IgD-negative memory B cell (primary cell): ENCODE results near the gene SLC39A11. TPM values are rescaled to one million over a fixed set of nuclear protein-coding genes. Genes with fewer than 3 reads are reported as not detected.
A peak's percentile ranks its signal among the peaks of the same experiment; 100 is the strongest.
"Not testable (repeated sequence)": the region's sequence is repeated elsewhere in the genome, so short reads cannot be mapped to it uniquely, and the experiment has no call there.

Experiments used
- H3K27ac Mint-ChIP-seq, 3 donors: one replicate each; pipeline ENCODE4 v1.8.0; 2020 to 2022; ENCODE audit warnings: mild to moderate bottlenecking in 3 of 3, mixed read lengths in 3 of 3, moderate library complexity in 1 of 3
- H3K27me3 Mint-ChIP-seq: one replicate; pipeline ENCODE4 v1.8.0; 2021; ENCODE audit warnings: mixed read lengths
- H3K36me3 Mint-ChIP-seq: one replicate; pipeline ENCODE4 v1.8.0; 2020; ENCODE audit warnings: mild to moderate bottlenecking, mixed read lengths
- H3K4me1 Mint-ChIP-seq, 3 donors: one replicate each; pipeline ENCODE4 v1.8.0; 2020 to 2022; ENCODE audit warnings: mixed read lengths in 3 of 3, mild to moderate bottlenecking in 1 of 3
- H3K4me3 Mint-ChIP-seq, 4 donors: one replicate each; pipeline ENCODE4 v1.8.0; 2020 to 2022; ENCODE audit warnings: mild to moderate bottlenecking in 4 of 4, mixed read lengths in 4 of 4, moderate library complexity in 3 of 4
- H3K9me3 Mint-ChIP-seq, 3 donors: one replicate each; pipeline ENCODE4 v1.8.0; 2020 to 2021; ENCODE audit warnings: mixed read lengths in 3 of 3, mild to moderate bottlenecking in 1 of 3
- polyA plus RNA-seq: library from polyadenylated mRNA; unstranded; fragments of 300-500 nt; fragmentation: Illumina TruSeq; gene quantifications from one replicate; pipeline ENCODE4 v1.2.3, GENCODE V29; 2021

Gene SLC39A11
- polyA plus RNA-seq, 1 donor from 2014 or later, result 13.7 TPM

GRCh38 chr17:73005360-73005759, 87.1 kb downstream of the SLC39A11 start:
- Mint-ChIP-seq H3K36me3 (peaks cover 9% of the 10 kb centered on the region), H3K4me3 (peak overlapping the region in 1 of 4 donors; percentile 78), H3K27ac (peak overlapping the region in 1 of 3 donors; percentile 73), H3K27me3 (no peaks in the 10 kb centered on the region), H3K9me3 (peaks cover 0 to 4% (median 3%) of the 10 kb centered on the region in 3 donors), H3K4me1 (peaks cover 0 to 1% (median 0%) of the 10 kb centered on the region in 3 donors)

GRCh38 chr17:73003487-73003886, 89.0 kb downstream of the SLC39A11 start:
- H3K4me3 Mint-ChIP-seq, result no peak overlapping the region
- H3K36me3 Mint-ChIP-seq, result peaks cover 9% of the 10 kb centered on the region
- no peaks in the 10 kb centered on the region for H3K27me3 Mint-ChIP-seq
- peaks cover 0 to 4% (median 3%) of the 10 kb centered on the region in 3 donors for H3K9me3 Mint-ChIP-seq
- no peaks in the 10 kb centered on the region for H3K4me1 Mint-ChIP-seq
- H3K27ac Mint-ChIP-seq, result no peak overlapping the region

- Mint-ChIP-seq H3K4me1 (no peaks in the 10 kb centered on the region), H3K36me3 (peaks cover 14% of the 10 kb centered on the region), H3K4me3 (no peak overlapping the region), H3K27me3 (no peaks in the 10 kb centered on the region), H3K27ac (no peak overlapping the region), H3K9me3 (peaks cover 3 to 10% (median 3%) of the 10 kb centered on the region in 3 donors)
Observed at GRCh38 chr17:73000832-73001231, 91.7 kb downstream of the SLC39A11 start.

GRCh38 chr17:72999474-72999873, 93.0 kb downstream of the SLC39A11 start:
- not testable (repeated sequence) for H3K9me3 Mint-ChIP-seq, H3K27ac Mint-ChIP-seq, H3K4me1 Mint-ChIP-seq, H3K4me3 Mint-ChIP-seq, H3K27me3 Mint-ChIP-seq
- peaks cover 18% of the 10 kb centered on the region for H3K36me3 Mint-ChIP-seq

- peaks cover 0 to 3% (median 0%) of the 10 kb centered on the region in 3 donors for H3K4me1 Mint-ChIP-seq
- no peak overlapping the region for H3K27ac Mint-ChIP-seq
- H3K9me3 Mint-ChIP-seq, result peaks cover 7 to 10% (median 7%) of the 10 kb centered on the region in 3 donors
- no peaks in the 10 kb centered on the region for H3K27me3 Mint-ChIP-seq
- no peak overlapping the region for H3K4me3 Mint-ChIP-seq
- peaks cover 16% of the 10 kb centered on the region for H3K36me3 Mint-ChIP-seq
Observed at GRCh38 chr17:72998343-72998742, 94.1 kb downstream of the SLC39A11 start.

- no peak overlapping the region for H3K27ac Mint-ChIP-seq
- peaks cover 16% of the 10 kb centered on the region for H3K36me3 Mint-ChIP-seq
- H3K4me3 Mint-ChIP-seq, result no peak overlapping the region
- H3K27me3 Mint-ChIP-seq, result no peaks in the 10 kb centered on the region
- H3K9me3 Mint-ChIP-seq, result peaks cover 7 to 10% (median 7%) of the 10 kb centered on the region in 3 donors
- peaks cover 0 to 3% (median 0%) of the 10 kb centered on the region in 3 donors for H3K4me1 Mint-ChIP-seq
Observed at GRCh38 chr17:72997559-72997958, 94.9 kb downstream of the SLC39A11 start.

GRCh38 chr17:72996791-72997190, 95.7 kb downstream of the SLC39A11 start:
- Mint-ChIP-seq H3K4me1 (peaks cover 0 to 3% (median 0%) of the 10 kb centered on the region in 3 donors), H3K27me3 (no peaks in the 10 kb centered on the region), H3K27ac (no peak overlapping the region), H3K4me3 (no peak overlapping the region), H3K9me3 (peaks cover 7 to 10% (median 7%) of the 10 kb centered on the region in 3 donors), H3K36me3 (peaks cover 14% of the 10 kb centered on the region)

- Mint-ChIP-seq H3K36me3 (peaks cover 13% of the 10 kb centered on the region), H3K9me3 (peaks cover 7 to 10% (median 7%) of the 10 kb centered on the region in 3 donors), H3K4me3 (no peak overlapping the region), H3K27me3 (no peaks in the 10 kb centered on the region), H3K4me1 (peaks cover 0 to 3% (median 0%) of the 10 kb centered on the region in 3 donors), H3K27ac (no peak overlapping the region)
Observed at GRCh38 chr17:72995008-72995656, 97.4 kb downstream of the SLC39A11 start.

- H3K4me3 Mint-ChIP-seq, H3K4me1 Mint-ChIP-seq, H3K27me3 Mint-ChIP-seq, H3K27ac Mint-ChIP-seq, H3K9me3 Mint-ChIP-seq: not testable (repeated sequence)
- H3K36me3 Mint-ChIP-seq, result peaks cover 16% of the 10 kb centered on the region
Observed at GRCh38 chr17:72992783-72993467, 99.6 kb downstream of the SLC39A11 start.

GRCh38 chr17:72991651-72992050, 100.8 kb downstream of the SLC39A11 start:
- peaks cover 16% of the 10 kb centered on the region for H3K36me3 Mint-ChIP-seq
- peaks cover 7 to 10% (median 7%) of the 10 kb centered on the region in 3 donors for H3K9me3 Mint-ChIP-seq
- no peaks in the 10 kb centered on the region for H3K27me3 Mint-ChIP-seq
- no peak overlapping the region for H3K27ac Mint-ChIP-seq
- no peak overlapping the region for H3K4me3 Mint-ChIP-seq
- peaks cover 0 to 7% (median 0%) of the 10 kb centered on the region in 3 donors for H3K4me1 Mint-ChIP-seq

GRCh38 chr17:72989074-72989610, 103.3 kb downstream of the SLC39A11 start:
- Mint-ChIP-seq H3K27me3 (no peaks in the 10 kb centered on the region), H3K4me1 (peaks cover 0 to 6% (median 0%) of the 10 kb centered on the region in 3 donors), H3K27ac (no peak overlapping the region), H3K4me3 (no peak overlapping the region), H3K9me3 (no peaks in the 10 kb centered on the region), H3K36me3 (peaks cover 3% of the 10 kb centered on the region)

GRCh38 chr17:72988451-72988850, 104.0 kb downstream of the SLC39A11 start:
- H3K27me3 Mint-ChIP-seq, result no peaks in the 10 kb centered on the region
- peak overlapping the region in 1 of 3 donors; percentile 14 for H3K27ac Mint-ChIP-seq
- peaks cover 0 to 6% (median 0%) of the 10 kb centered on the region in 3 donors for H3K4me1 Mint-ChIP-seq
- H3K4me3 Mint-ChIP-seq, result no peak overlapping the region
- no peaks in the 10 kb centered on the region for H3K9me3 Mint-ChIP-seq
- peaks cover 4% of the 10 kb centered on the region for H3K36me3 Mint-ChIP-seq

GRCh38 chr17:72987166-72987565, 105.3 kb downstream of the SLC39A11 start:
- Mint-ChIP-seq H3K36me3 (peaks cover 6% of the 10 kb centered on the region), H3K9me3 (no peaks in the 10 kb centered on the region), H3K4me1 (peaks cover 0 to 6% (median 0%) of the 10 kb centered on the region in 3 donors), H3K27me3 (no peaks in the 10 kb centered on the region), H3K27ac (peak overlapping the region in 1 of 3 donors; percentile 52), H3K4me3 (no peak overlapping the region)

- no peak overlapping the region for H3K27ac Mint-ChIP-seq
- H3K27me3 Mint-ChIP-seq, result no peaks in the 10 kb centered on the region
- H3K4me3 Mint-ChIP-seq, result peak overlapping the region in 1 of 4 donors; percentile 83
- no peaks in the 10 kb centered on the region for H3K9me3 Mint-ChIP-seq
- H3K4me1 Mint-ChIP-seq, result peaks cover 0 to 6% (median 0%) of the 10 kb centered on the region in 3 donors
- H3K36me3 Mint-ChIP-seq, result peaks cover 6% of the 10 kb centered on the region
Observed at GRCh38 chr17:72985882-72986720, 106.4 kb downstream of the SLC39A11 start.

- Mint-ChIP-seq H3K4me1 (peaks cover 0 to 6% (median 4%) of the 10 kb centered on the region in 3 donors), H3K9me3 (no peaks in the 10 kb centered on the region), H3K36me3 (peaks cover 6% of the 10 kb centered on the region), H3K27ac (no peak overlapping the region), H3K4me3 (peak overlapping the region in 1 of 4 donors; percentile 0), H3K27me3 (no peaks in the 10 kb centered on the region)
Observed at GRCh38 chr17:72984926-72985325, 107.6 kb downstream of the SLC39A11 start.
